ENCODE data around the gene PIGR. TPM values are rescaled to one million over a fixed set of nuclear protein-coding genes. Genes with fewer than 3 reads are reported as not detected.

PIGR gene
- total and polyA plus RNA-seq, 9 of the 15 experiments (the other 6 are each of a cell fraction or from before 2014, with no cell fraction given): 0.01 to 1.5 (median 0.03) TPM; not detected in 4

- no peak for TF ChIP-seq MLLT1 (IDR thresholded peaks at IDR 0.05)
Measured at GRCh38 chr1:206895325-206895724, 50.9 kb downstream of the PIGR start (continued).

- H2AFZ ChIP-seq (ENCODE audit: low read depth, low read length): no peak overlapping the region
- no peaks in the 10 kb centered on the region for H4K20me1 ChIP-seq (replicated peaks; ENCODE audit: control insufficient read depth, insufficient read depth, low read length)
- H3K27ac ChIP-seq (ENCODE audit: extremely low read depth, low read depth, low read length): no peak overlapping the region
- intact Hi-C loops (cut with micrococcal nuclease): no loop called here
- in situ Hi-C loops (cut with MboI): no loop called here
- peaks cover 44 to 54% of the 10 kb centered on the region in 2 experiments for H3K27me3 ChIP-seq (ENCODE audit: control insufficient read depth in 2 of 2, insufficient read depth in 2 of 2, low read length in 2 of 2)
- no peak for DNase-seq (ENCODE audit: extremely low read depth in 1 of 4, low spot score in 3 of 4)
- no peaks in the 10 kb centered on the region for H3K9me1 ChIP-seq (ENCODE audit: control insufficient read depth, insufficient read depth, low read length)
- no peak for ATAC-seq
- 0% methylated on average over 2 of the region's 2 CpGs for WGBS (ENCODE audit: insufficient coverage, low coverage, missing lambda C conversion rate)
- no peak overlapping the region for H3K9ac ChIP-seq (ENCODE audit: insufficient read depth in 1 of 2, low read depth in 2 of 2, low read length in 2 of 2)
- CTCF ChIA-PET (ENCODE audit: low intra/inter-chr PET ratio): no interaction called here
- no peak overlapping the region for H3K4me2 ChIP-seq (ENCODE audit: insufficient read depth, low read length)
- H3K36me3 ChIP-seq (ENCODE audit: control insufficient read depth, insufficient read depth, low read length): no peaks in the 10 kb centered on the region
- TF ChIP-seq ZBTB43 (CRISPR knock-in tag; IDR thresholded peaks at IDR 0.05) (no peak), TSC22D4 (tag; IDR thresholded peaks at IDR 0.05) (no peak), ASH1L (IDR thresholded peaks at IDR 0.05; ENCODE audit: borderline replicate concordance, low read depth, partially characterized antibody) (no peak), PTTG1 (tag; IDR thresholded peaks at IDR 0.05; ENCODE audit: low read depth) (no peak), PREB (CRISPR knock-in tag; IDR thresholded peaks at IDR 0.05) (no peak), PHF20 (IDR thresholded peaks at IDR 0.05; ENCODE audit: partially characterized antibody) (no peak), MAX (CRISPR knock-in tag; IDR thresholded peaks at IDR 0.05) (no peak), THAP12 (CRISPR knock-in tag; IDR thresholded peaks at IDR 0.05) (no peak), ZNF280B (CRISPR knock-in tag; IDR thresholded peaks at IDR 0.05) (no peak), DMBX1 (CRISPR knock-in tag; IDR thresholded peaks at IDR 0.05; ENCODE audit: borderline replicate concordance) (no peak), ZNF830 (CRISPR knock-in tag; IDR thresholded peaks at IDR 0.05) (no peak)
- no peaks in the 10 kb centered on the region for H3K79me2 ChIP-seq (ENCODE audit: control insufficient read depth, insufficient read depth, low read length)
- H3K4me3 ChIP-seq: no peak overlapping the region
- no peak for FAIRE-seq
- POLR2A ChIA-PET: interaction anchor here (1.5 kb wide), 1 partner anchor 9 kb away, joined by 6 read pairs; no protein-coding TSS in a partner anchor
- H3K4me1 ChIP-seq (replicated peaks in 1 of 2; ENCODE audit: control insufficient read depth in 2 of 2, insufficient read depth in 2 of 2, low read length in 2 of 2): peaks cover 0 to 12% of the 10 kb centered on the region in 2 experiments; a peak in 4 of 5 replicates
- no TSS peak for BruUV-seq (replicated peaks)
- no peaks in the 10 kb centered on the region for H3K9me3 ChIP-seq (replicated peaks; ENCODE audit: control insufficient read depth, insufficient read depth, low read depth, low read length)
Measured at GRCh38 chr1:206893380-206893779, 52.9 kb downstream of the PIGR start.
